Epithelial cell of proximal tubule (primary cell): ENCODE results near the gene CHST1. TPM values are rescaled to one million over a fixed set of nuclear protein-coding genes. Genes with fewer than 3 reads are reported as not detected.

Source experiments
- DNase-seq: peaks from one replicate; pipeline ENCODE4 v3.0.0-alpha.2; 2011; ENCODE audit warnings: low read depth
- H3K4me3 ChIP-seq: 2 replicates; pipeline ENCODE4 v1.5.1; 2011; ENCODE audit warnings: low read depth, mild to moderate bottlenecking, low read length
- CTCF ChIP-seq: conservative IDR thresholded peaks from 2 replicates; pipeline ENCODE4 v1.5.1; 2012; ENCODE audit warnings: low read depth, mild to moderate bottlenecking, low read length
- total RNA-seq: library from RNA; depleted of rRNA; stranded (reverse); fragments of >200 nt; gene quantifications from 2 replicates; pipeline ENCODE4 v1.2.3, GENCODE V29; 2015

The CHST1 gene
- total RNA-seq, 1 donor from 2014 or later = 1.5 TPM

GRCh38 chr11:45669956-45670355 is 4.5 kb upstream of the CHST1 start:
- no peak for TF ChIP-seq CTCF
- no peak for DNase-seq
- H3K4me3 ChIP-seq = no peak overlapping the region

DNA sequence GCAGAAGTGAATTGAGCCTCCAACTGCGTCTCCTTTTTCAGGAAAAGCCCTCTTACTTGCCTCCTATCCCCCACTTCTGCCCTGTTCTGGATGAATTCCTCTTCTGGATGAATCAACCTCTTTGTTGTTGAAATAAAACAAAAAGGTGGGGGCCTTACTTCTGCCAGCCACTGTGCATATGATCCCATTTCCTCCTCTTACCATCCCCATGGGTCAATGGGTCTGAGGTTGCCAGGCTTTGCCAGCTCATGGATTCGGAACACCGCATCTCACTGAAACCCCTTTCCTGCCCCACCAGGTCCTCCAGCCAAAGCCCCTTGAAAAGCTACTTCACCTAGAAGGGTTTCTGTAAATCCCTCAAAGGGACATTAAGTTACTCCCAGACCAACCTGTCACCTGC is 3.7 kb upstream of the CHST1 start:
- DNase-seq = peak; percentile 3
- H3K4me3 ChIP-seq = no peak overlapping the region
- no peak for TF ChIP-seq CTCF

GRCh38 chr11:45667929-45668680 is 2.7 kb upstream of the CHST1 start:
- no peak for TF ChIP-seq CTCF
- H3K4me3 ChIP-seq = no peak overlapping the region
- no peak for DNase-seq

DNA sequence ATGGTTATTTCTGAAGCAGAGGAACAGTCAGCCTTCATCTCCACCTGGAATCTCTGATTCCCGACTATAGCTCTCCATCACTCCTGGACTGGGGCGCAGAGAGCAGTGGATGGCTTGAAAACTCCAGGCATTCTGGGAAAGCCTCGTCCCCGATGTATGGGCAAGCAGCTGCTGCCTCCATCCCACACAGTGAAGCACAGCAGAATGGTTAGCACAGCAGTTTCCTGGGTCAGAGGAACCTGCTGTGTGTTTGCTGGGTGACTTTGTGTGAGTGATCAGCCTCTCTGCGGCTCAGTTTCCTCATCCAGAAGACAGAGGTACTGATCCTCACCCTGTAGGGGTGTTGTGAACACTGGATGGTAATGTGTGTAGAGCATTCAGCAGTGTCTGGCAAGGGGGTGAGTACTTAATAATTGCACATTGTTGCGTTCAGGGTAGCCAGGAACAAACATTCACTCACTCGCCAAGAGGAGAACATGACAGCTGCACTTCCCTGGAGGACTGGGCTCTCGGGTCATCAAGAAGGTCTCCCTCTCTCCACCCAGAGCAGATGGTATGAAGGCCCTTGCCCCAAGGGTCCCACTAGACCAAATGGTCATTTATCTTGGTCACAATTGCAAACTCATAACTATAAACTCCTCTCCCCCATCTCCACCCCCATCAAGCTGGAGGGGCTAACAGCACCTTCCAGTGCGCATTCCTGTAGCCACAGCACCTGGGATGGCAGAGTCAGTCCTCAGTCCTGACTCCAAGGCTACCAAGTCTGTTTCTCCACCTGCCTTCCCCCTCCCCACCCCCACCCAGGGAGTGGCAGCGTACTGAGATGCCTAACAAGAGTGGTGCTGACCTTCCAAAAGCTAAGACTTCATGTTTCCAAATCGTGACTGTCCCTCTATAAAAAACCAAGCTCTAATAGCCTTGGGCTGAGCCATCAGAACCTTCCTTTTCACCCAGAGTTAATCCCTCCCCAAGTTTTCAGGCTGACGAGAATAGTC is 1.5 kb upstream of the CHST1 start:
- H3K4me3 ChIP-seq = no peak overlapping the region
- no peak for DNase-seq
- no peak for TF ChIP-seq CTCF

- DNase-seq = no peak
- no peak overlapping the region for H3K4me3 ChIP-seq
- TF ChIP-seq CTCF = no peak
Observed at GRCh38 chr11:45665933-45666647, 668 bp upstream of the CHST1 start.

- peak overlapping the region; percentile 27 for H3K4me3 ChIP-seq
- TF ChIP-seq CTCF = no peak
- no peak for DNase-seq
Observed at GRCh38 chr11:45664376-45665205, 831 bp downstream of the CHST1 start.
